HepG2 (cell line): Measurements from ENCODE around the gene PJA1. TPM values are rescaled to one million over a fixed set of nuclear protein-coding genes. Genes with fewer than 3 reads are reported as not detected.

Experiments used
- ATAC-seq: fragments of 200-7000 bp; cut with Tn5 transposase; 3 replicates; pipeline ENCODE4 v1.9.1; 2020; ENCODE audit warnings: mild to moderate bottlenecking, moderate library complexity
- BruUV-seq: library from RNA; stranded (reverse); fragments of 400-500 nt; replicated peaks from 2 replicates; lab custom pipeline; 2021; lab: Mats Ljungman, UMichigan
- CTCF ChIA-PET: fragments of 300-600 bp; formaldehyde crosslinking; extraction: SDS; loops from one replicate; lab custom pipeline; 2021; ENCODE audit warnings: low total read pairs, inconsistent platforms, low intra/inter-chr PET ratio; lab: Yijun Ruan, JAX
- POLR2A ChIA-PET: fragments of 350-600 bp; sonication (Branson Sonifier 250); formaldehyde crosslinking; loops from one replicate; lab custom pipeline; 2020; ENCODE audit warnings: antibody characterized with exemption, inconsistent platforms; lab: Yijun Ruan, JAX
- DNase-seq: peaks from one replicate; pipeline ENCODE4 v3.0.0-alpha.2; 2015; ENCODE audit warnings: low spot score
- FAIRE-seq: peaks from 3 replicates; lab custom pipeline; 2011; peaks lifted over from hg19 to GRCh38; lab: Jason Lieb, UNC
- H2AFZ ChIP-seq: one replicate; pipeline ENCODE4 v1.6.1; 2011; ENCODE audit warnings: low read length, inconsistent platforms
- H3K27ac ChIP-seq: fragments of 300-600 bp; 3 replicates; pipeline ENCODE4 v1.8.0; 2011; ENCODE audit warnings: mixed run types, mild to moderate bottlenecking, mixed read lengths, low read length, inconsistent platforms; ENCODE audit not compliant: insufficient read depth; ENCODE audit errors: extremely low read length
- H3K27me3 ChIP-seq, 2 experiments: fragments of 200-600 bp in 1 of 2; 2 replicates in 1 of 2; 3 replicates in 1 of 2; pipeline versions ENCODE4 v1.6.0 to v1.8.0; 2011; ENCODE audit warnings: low read length in 2 of 2, mild to moderate bottlenecking in 2 of 2, moderate library complexity in 2 of 2, inconsistent platforms in 1 of 2; ENCODE audit not compliant: insufficient read depth in 2 of 2, control insufficient read depth in 1 of 2
- H3K36me3 ChIP-seq, 2 experiments: fragments of 200-600 bp in 1 of 2; replicated peaks in 1 of 2; 2 replicates in 1 of 2; 3 replicates in 1 of 2; pipeline versions ENCODE4 v1.5.1 to v1.8.0; 2011; ENCODE audit warnings: low read length in 2 of 2, inconsistent platforms in 1 of 2; ENCODE audit not compliant: insufficient read depth in 2 of 2, control insufficient read depth in 1 of 2
- H3K4me1 ChIP-seq: 2 replicates; pipeline ENCODE4 v1.5.1; 2012; ENCODE audit warnings: low read length, inconsistent platforms; ENCODE audit not compliant: insufficient read depth
- H3K4me2 ChIP-seq: 2 replicates; pipeline ENCODE4 v1.6.0; 2011; ENCODE audit warnings: low read depth, low read length, inconsistent platforms
- H3K4me3 ChIP-seq, 3 experiments: fragments of 200-600 bp in 1 of 3; sonication (generic), shearing (Covaris generic) in 1 of 3; replicated peaks in 1 of 3; 2 replicates each; pipeline ENCODE4 v1.5.1; 2011 to 2016; ENCODE audit warnings: low read length in 3 of 3, inconsistent platforms in 2 of 3, low read depth in 2 of 3, mild to moderate bottlenecking in 2 of 3, control low read depth in 1 of 3, mixed read lengths in 1 of 3; ENCODE audit not compliant: insufficient read depth in 1 of 3
- H3K79me2 ChIP-seq: one replicate; pipeline ENCODE4 v1.6.1; 2011; ENCODE audit warnings: low read length, inconsistent platforms; ENCODE audit not compliant: insufficient read depth
- H3K9ac ChIP-seq: 2 replicates; pipeline ENCODE4 v1.6.0; 2011; ENCODE audit warnings: mild to moderate bottlenecking, low read depth, low read length, inconsistent platforms; ENCODE audit not compliant: insufficient read depth
- H3K9me3 ChIP-seq: 2 replicates; pipeline ENCODE4 v1.5.1; 2012; ENCODE audit warnings: mild to moderate bottlenecking, low read length
- H4K20me1 ChIP-seq: 2 replicates; pipeline ENCODE4 v1.6.0; 2011; ENCODE audit warnings: inconsistent platforms, mild to moderate bottlenecking, low read length, moderate library complexity; ENCODE audit not compliant: insufficient read depth
- ELF1 ChIP-seq: sonication (generic); formaldehyde crosslinking; IDR thresholded peaks from 2 replicates; pipeline ENCODE4 v1.4.0; 2020; ENCODE audit warnings: missing genetic modification reagents
- NKX3-1 ChIP-seq: sonication (generic); formaldehyde crosslinking; IDR thresholded peaks from 2 replicates; pipeline ENCODE4 v1.5.0; 2020; ENCODE audit warnings: missing genetic modification reagents
- PCBP2 ChIP-seq: fragments of 200-400 bp; formaldehyde crosslinking; optimal IDR thresholded peaks from 2 replicates; pipeline ENCODE3; 2018; ENCODE audit warnings: low read length, low read depth; ENCODE audit not compliant: poor library complexity, severe bottlenecking
- SETDB1 ChIP-seq: sonication (generic); formaldehyde crosslinking; IDR thresholded peaks from 2 replicates; pipeline ENCODE4 v1.5.1; 2020; ENCODE audit warnings: missing genetic modification reagents, mild to moderate bottlenecking, borderline replicate concordance
- SP5 ChIP-seq: IDR thresholded peaks from 2 replicates; pipeline ENCODE4 v1.6.1; 2016; ENCODE audit warnings: low read depth, borderline replicate concordance
- ZNF747 ChIP-seq: sonication (generic); formaldehyde crosslinking; IDR thresholded peaks from 2 replicates; pipeline ENCODE4 v1.8.1; 2023; ENCODE audit warnings: missing genetic modification reagents, mild to moderate bottlenecking, borderline replicate concordance
- ZNF768 ChIP-seq: sonication (generic); formaldehyde crosslinking; IDR thresholded peaks from 2 replicates; pipeline ENCODE4 v1.4.0; 2020; ENCODE audit warnings: missing genetic modification reagents
- WGBS: methylation state at CpG from one replicate; pipeline ENCODE4 v1.1.6; 2017; ENCODE audit warnings: low lambda C conversion rate; 5-methylcytosine and 5-hydroxymethylcytosine counted together
- in situ Hi-C: cut with HindIII; loops from 2 replicates; pipeline ENCODE4 v1.10.0; 2017; ENCODE audit warnings: low pct_unique_long_range_greater_than_20kb; ENCODE audit not compliant: extremely low pct_ligation_motif_present
- intact Hi-C: fragments of 100-400 bp; cut with micrococcal nuclease; formaldehyde crosslinking; loops from one replicate; pipeline ENCODE4 v1.10.0; 2022; ENCODE audit not compliant: unreplicated experiment
- polyA plus RNA-seq, 8 experiments: library from polyadenylated mRNA; depleted of rRNA in 3 of 8; stranded (reverse) in 7 of 8; unstranded in 1 of 8; fragments of >200 nt; fragmentation: Illumina TruSeq in 4 of 8; extraction: Trizol in 4 of 8; gene quantifications; 2 replicates each; pipeline versions ENCODE4 v1.2.1 to v1.2.3, GENCODE V29; 2011 to 2016; ENCODE audit warnings: low read depth in 4 of 8, missing spikeins in 1 of 8, mixed read lengths in 1 of 8; ENCODE audit not compliant: insufficient read depth in 1 of 8
- total RNA-seq, 5 experiments: library from RNA; depleted of rRNA; stranded (reverse); fragments of >200 nt; fragmentation: Illumina TruSeq; extraction: Trizol; gene quantifications; 2 replicates each; pipeline ENCODE4 v1.2.3, GENCODE V29; 2016; ENCODE audit warnings: low read depth in 1 of 5
- TF ChIP-seq, protein P1 (sequence below): sonication (generic); formaldehyde crosslinking; IDR thresholded peaks from 2 replicates; pipeline ENCODE4 v1.4.0; 2020; ENCODE audit warnings: missing genetic modification reagents, borderline replicate concordance
- TF ChIP-seq, protein P2 (sequence below): sonication (generic); formaldehyde crosslinking; IDR thresholded peaks from 2 replicates; pipeline ENCODE4 v1.5.1; 2020; ENCODE audit warnings: mild to moderate bottlenecking, missing genetic modification reagents

The PJA1 gene
- total and polyA plus RNA-seq, 2 of the 13 experiments (the other 11 are each of a cell fraction or from before 2014, with no cell fraction given): 3.6 to 9.6 TPM

DNA sequence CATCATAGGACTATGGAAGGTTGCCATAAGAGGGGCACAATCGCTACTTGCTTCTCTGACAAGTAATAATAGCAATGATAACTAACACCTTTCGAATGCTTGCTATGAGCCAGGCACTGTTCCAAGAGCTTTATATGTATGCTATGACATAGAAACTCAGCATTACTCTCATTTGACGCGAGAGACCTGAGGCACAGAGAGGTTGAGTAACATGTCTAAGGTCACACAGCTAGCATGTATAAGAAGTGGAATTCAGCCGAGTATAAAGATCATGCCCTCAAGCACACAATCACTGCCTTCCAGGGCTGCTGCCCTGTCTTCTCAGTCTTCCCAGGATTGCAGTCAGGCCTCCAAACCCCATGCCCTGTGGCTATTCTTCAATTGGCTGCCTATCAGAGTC lies 19.5 kb downstream of the PJA1 start:
- no peak overlapping the region for H2AFZ ChIP-seq
- H3K4me2 ChIP-seq: no peak overlapping the region
- in situ Hi-C loops (no loop called here), intact Hi-C loops (no loop called here)
- no TSS peak for BruUV-seq
- WGBS: no CpG with 5 or more reads among the region's 5 CpGs
- 0 out of 5 replicates have a peak, but pooled peaks cover 0 to 2% of the 10 kb centered on the region in 2 experiments for H3K27me3 ChIP-seq
- ATAC-seq (no peak), DNase-seq (no peak), FAIRE-seq (no peak)
- H4K20me1 ChIP-seq: no peaks in the 10 kb centered on the region
- H3K36me3 ChIP-seq: no peaks in the 10 kb centered on the region
- no peak overlapping the region for H3K9ac ChIP-seq
- no peaks in the 10 kb centered on the region for H3K4me1 ChIP-seq
- H3K79me2 ChIP-seq: no peaks in the 10 kb centered on the region
- TF ChIP-seq SETDB1 (CRISPR knock-in tag) (no peak), ELF1 (CRISPR knock-in tag) (no peak), ZNF747 (no peak), ZNF768 (peak; percentile 36; the same call in 1 of the 2 replicates)
- H3K27ac ChIP-seq: no peak overlapping the region
- ChIA-PET POLR2A (no interaction called here), CTCF (no interaction called here)
- no peaks in the 10 kb centered on the region for H3K9me3 ChIP-seq
- H3K4me3 ChIP-seq: no peak overlapping the region

DNA sequence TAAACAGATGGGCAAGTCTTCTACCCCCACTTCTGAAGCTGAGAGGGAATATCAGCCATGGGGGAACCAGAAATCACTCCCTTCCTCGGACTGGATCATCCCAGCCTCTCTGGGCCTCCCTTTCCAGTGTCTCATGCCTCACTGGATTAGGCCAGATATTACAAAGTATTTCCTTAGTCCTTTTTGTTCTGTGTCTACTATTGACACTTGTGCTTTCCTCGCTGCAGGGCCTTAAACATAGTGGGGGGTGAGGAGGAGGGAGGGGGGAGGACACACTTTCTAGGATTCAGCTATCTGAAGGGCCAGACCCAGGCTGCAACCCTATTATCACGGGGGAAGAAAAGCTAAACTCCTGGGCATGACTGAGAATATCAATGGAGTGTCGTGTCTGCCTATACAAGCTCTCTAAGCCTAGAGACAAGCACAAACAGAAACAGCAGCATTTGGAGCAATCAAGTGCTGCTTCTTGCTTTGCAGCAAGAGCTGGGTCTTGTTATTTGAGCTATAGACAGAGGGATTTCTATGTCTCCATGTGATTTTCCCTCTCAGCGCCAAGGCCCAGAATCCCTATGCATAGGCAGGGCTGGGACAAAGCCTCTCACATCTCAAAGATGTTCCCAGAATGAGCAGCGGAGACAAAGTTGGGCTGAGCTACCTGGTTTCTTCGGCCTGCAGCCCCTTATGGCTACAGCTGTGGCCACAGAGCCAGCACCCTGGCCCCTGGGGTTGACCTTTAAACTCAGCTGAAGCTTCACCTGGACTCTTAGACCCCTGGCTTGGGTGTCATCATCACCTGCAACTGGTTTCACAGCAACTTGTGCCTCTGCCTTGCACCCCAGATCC lies 20.2 kb downstream of the PJA1 start:
- H3K27ac ChIP-seq: no peak overlapping the region
- ATAC-seq (no peak), DNase-seq (no peak), FAIRE-seq (no peak)
- intact Hi-C loops (no loop called here), in situ Hi-C loops (no loop called here)
- H3K27me3 ChIP-seq: 0 out of 5 replicates have a peak, but pooled peaks cover 0 to 2% of the 10 kb centered on the region in 2 experiments
- H4K20me1 ChIP-seq: no peaks in the 10 kb centered on the region
- ChIA-PET POLR2A (no interaction called here), CTCF (no interaction called here)
- H3K4me2 ChIP-seq: no peak overlapping the region
- WGBS: 4% methylated on average over 3 of the region's 7 CpGs
- BruUV-seq: no TSS peak
- H3K79me2 ChIP-seq: no peaks in the 10 kb centered on the region
- no peaks in the 10 kb centered on the region for H3K36me3 ChIP-seq
- H2AFZ ChIP-seq: no peak overlapping the region
- no peaks in the 10 kb centered on the region for H3K4me1 ChIP-seq
- H3K9me3 ChIP-seq: no peaks in the 10 kb centered on the region
- no peak overlapping the region for H3K4me3 ChIP-seq
- no peak overlapping the region for H3K9ac ChIP-seq
- TF ChIP-seq NKX3-1 (CRISPR knock-in tag): no peak
- TF ChIP-seq PCBP2: no peak
- TF ChIP-seq SP5 (CRISPR knock-in tag): no peak
- TF ChIP-seq, protein P1, sequence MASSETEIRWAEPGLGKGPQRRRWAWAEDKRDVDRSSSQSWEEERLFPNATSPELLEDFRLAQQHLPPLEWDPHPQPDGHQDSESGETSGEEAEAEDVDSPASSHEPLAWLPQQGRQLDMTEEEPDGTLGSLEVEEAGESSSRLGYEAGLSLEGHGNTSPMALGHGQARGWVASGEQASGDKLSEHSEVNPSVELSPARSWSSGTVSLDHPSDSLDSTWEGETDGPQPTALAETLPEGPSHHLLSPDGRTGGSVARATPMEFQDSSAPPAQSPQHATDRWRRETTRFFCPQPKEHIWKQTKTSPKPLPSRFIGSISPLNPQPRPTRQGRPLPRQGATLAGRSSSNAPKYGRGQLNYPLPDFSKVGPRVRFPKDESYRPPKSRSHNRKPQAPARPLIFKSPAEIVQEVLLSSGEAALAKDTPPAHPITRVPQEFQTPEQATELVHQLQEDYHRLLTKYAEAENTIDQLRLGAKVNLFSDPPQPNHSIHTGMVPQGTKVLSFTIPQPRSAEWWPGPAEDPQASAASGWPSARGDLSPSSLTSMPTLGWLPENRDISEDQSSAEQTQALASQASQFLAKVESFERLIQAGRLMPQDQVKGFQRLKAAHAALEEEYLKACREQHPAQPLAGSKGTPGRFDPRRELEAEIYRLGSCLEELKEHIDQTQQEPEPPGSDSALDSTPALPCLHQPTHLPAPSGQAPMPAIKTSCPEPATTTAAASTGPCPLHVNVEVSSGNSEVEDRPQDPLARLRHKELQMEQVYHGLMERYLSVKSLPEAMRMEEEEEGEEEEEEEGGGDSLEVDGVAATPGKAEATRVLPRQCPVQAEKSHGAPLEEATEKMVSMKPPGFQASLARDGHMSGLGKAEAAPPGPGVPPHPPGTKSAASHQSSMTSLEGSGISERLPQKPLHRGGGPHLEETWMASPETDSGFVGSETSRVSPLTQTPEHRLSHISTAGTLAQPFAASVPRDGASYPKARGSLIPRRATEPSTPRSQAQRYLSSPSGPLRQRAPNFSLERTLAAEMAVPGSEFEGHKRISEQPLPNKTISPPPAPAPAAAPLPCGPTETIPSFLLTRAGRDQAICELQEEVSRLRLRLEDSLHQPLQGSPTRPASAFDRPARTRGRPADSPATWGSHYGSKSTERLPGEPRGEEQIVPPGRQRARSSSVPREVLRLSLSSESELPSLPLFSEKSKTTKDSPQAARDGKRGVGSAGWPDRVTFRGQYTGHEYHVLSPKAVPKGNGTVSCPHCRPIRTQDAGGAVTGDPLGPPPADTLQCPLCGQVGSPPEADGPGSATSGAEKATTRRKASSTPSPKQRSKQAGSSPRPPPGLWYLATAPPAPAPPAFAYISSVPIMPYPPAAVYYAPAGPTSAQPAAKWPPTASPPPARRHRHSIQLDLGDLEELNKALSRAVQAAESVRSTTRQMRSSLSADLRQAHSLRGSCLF (CRISPR knock-in tag): no peak
- TF ChIP-seq, protein P2, sequence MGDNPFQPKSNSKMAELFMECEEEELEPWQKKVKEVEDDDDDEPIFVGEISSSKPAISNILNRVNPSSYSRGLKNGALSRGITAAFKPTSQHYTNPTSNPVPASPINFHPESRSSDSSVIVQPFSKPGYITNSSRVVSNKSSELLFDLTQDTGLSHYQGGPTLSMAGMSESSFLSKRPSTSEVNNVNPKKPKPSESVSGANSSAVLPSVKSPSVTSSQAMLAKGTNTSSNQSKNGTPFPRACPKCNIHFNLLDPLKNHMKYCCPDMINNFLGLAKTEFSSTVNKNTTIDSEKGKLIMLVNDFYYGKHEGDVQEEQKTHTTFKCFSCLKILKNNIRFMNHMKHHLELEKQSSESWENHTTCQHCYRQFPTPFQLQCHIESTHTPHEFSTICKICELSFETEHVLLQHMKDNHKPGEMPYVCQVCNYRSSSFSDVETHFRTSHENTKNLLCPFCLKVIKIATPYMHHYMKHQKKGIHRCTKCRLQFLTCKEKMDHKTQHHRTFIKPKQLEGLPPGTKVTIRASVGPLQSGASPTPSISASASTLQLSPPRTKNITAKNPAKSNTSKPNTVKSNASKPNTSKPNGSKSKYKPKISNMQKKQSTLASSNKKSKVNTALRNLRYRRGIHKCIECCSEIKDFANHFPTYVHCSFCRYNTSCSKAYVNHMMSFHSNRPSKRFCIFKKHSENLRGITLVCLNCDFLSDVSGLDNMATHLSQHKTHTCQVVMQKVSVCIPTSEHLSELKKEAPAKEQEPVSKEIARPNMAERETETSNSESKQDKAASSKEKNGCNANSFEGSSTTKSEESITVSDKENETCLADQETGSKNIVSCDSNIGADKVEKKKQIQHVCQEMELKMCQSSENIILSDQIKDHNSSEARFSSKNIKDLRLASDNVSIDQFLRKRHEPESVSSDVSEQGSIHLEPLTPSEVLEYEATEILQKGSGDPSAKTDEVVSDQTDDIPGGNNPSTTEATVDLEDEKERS (CRISPR knock-in tag): no peak
